HEK293 (cell line): ENCODE results near the gene GPT2.

Source experiments
- CTCF ChIA-PET: fragments of 350-600 bp; formaldehyde crosslinking; extraction: SDS; loops from one replicate; lab custom pipeline; 2021; ENCODE audit warnings: antibody characterized with exemption; lab: Yijun Ruan, JAX
- POLR2A ChIA-PET: fragments of 300-600 bp; formaldehyde crosslinking; extraction: SDS; loops from one replicate; lab custom pipeline; 2020; ENCODE audit warnings: antibody characterized with exemption, inconsistent platforms; lab: Yijun Ruan, JAX
- H3K27ac ChIP-seq: fragments of 200-500 bp; sonication (Bioruptor generic); 2 replicates; pipeline ENCODE4 v1.5.1; 2014; ENCODE audit warnings: low read depth, low read length, control low read depth, inconsistent platforms; ENCODE audit errors: extremely low read depth
- H3K36me3 ChIP-seq, 2 experiments: fragments of 200-500 bp in 1 of 2; sonication (Bioruptor generic) in 1 of 2; 1 replicate in 1 of 2; 2 replicates in 1 of 2; pipeline ENCODE4 v1.5.1; 2014 to 2017; ENCODE audit warnings: inconsistent platforms in 2 of 2, low read length in 2 of 2; ENCODE audit not compliant: control insufficient read depth in 2 of 2, insufficient read depth in 1 of 2
- H3K4me1 ChIP-seq: fragments of 200-500 bp; sonication (Bioruptor generic); 2 replicates; pipeline ENCODE4 v1.5.1; 2014; ENCODE audit warnings: mild to moderate bottlenecking, low read length, inconsistent platforms; ENCODE audit not compliant: control insufficient read depth, insufficient read depth
- H3K4me3 ChIP-seq: 2 replicates; pipeline ENCODE4 v1.5.1; 2011; ENCODE audit warnings: low read depth, mild to moderate bottlenecking, control low read depth, low read length, moderate library complexity
- H3K9me3 ChIP-seq: fragments of 200-500 bp; sonication (Bioruptor generic); 2 replicates; pipeline ENCODE4 v1.5.1; 2014; ENCODE audit warnings: low read depth, low read length, inconsistent platforms; ENCODE audit not compliant: control insufficient read depth, insufficient read depth
- EGR2 ChIP-seq: fragments of 450-650 bp; formaldehyde crosslinking; IDR thresholded peaks from 2 replicates; pipeline ENCODE4 v1.5.1; 2016; ENCODE audit warnings: low read depth, missing biosample characterization, missing genetic modification characterization
- GLIS1 ChIP-seq: fragments of 450-650 bp; formaldehyde crosslinking; IDR thresholded peaks from 2 replicates; pipeline ENCODE4 v1.5.1; 2016; ENCODE audit warnings: missing biosample characterization, missing genetic modification characterization
- KLF8 ChIP-seq: fragments of 450-650 bp; formaldehyde crosslinking; IDR thresholded peaks from 2 replicates; pipeline ENCODE4 v1.5.1; 2016; ENCODE audit warnings: missing biosample characterization, missing genetic modification characterization
- OVOL3 ChIP-seq: fragments of 450-650 bp; formaldehyde crosslinking; IDR thresholded peaks from 2 replicates; pipeline ENCODE4 v1.5.1; 2016; ENCODE audit warnings: missing biosample characterization, missing genetic modification characterization
- PATZ1 ChIP-seq: fragments of 450-650 bp; formaldehyde crosslinking; IDR thresholded peaks from 2 replicates; pipeline ENCODE4 v1.5.1; 2016; ENCODE audit warnings: missing biosample characterization, missing genetic modification characterization
- SCRT2 ChIP-seq: fragments of 450-650 bp; formaldehyde crosslinking; IDR thresholded peaks from 2 replicates; pipeline ENCODE4 v1.5.1; 2016; ENCODE audit warnings: missing biosample characterization, missing genetic modification characterization
- ZBTB11 ChIP-seq: fragments of 450-650 bp; formaldehyde crosslinking; conservative IDR thresholded peaks from 2 replicates; pipeline ENCODE4 v1.5.1; 2016; ENCODE audit warnings: low read depth, missing biosample characterization, missing genetic modification characterization
- ZBTB17 ChIP-seq: fragments of 450-650 bp; formaldehyde crosslinking; IDR thresholded peaks from 2 replicates; pipeline ENCODE4 v1.5.1; 2016; ENCODE audit warnings: missing biosample characterization, missing genetic modification characterization
- ZBTB20 ChIP-seq: fragments of 450-650 bp; formaldehyde crosslinking; IDR thresholded peaks from 2 replicates; pipeline ENCODE4 v1.5.1; 2016; ENCODE audit warnings: missing biosample characterization, missing genetic modification characterization
- ZBTB44 ChIP-seq: fragments of 450-650 bp; IDR thresholded peaks from 2 replicates; pipeline ENCODE4 v1.5.1; 2018; ENCODE audit warnings: missing biosample characterization, mild to moderate bottlenecking, missing genetic modification characterization
- ZBTB49 ChIP-seq: fragments of 450-650 bp; formaldehyde crosslinking; IDR thresholded peaks from 2 replicates; pipeline ENCODE4 v1.5.1; 2016; ENCODE audit warnings: missing biosample characterization, missing genetic modification characterization, low read depth
- ZFP37 ChIP-seq: fragments of 450-650 bp; formaldehyde crosslinking; IDR thresholded peaks from 2 replicates; pipeline ENCODE4 v1.5.1; 2016; ENCODE audit warnings: missing biosample characterization, missing genetic modification characterization
- ZNF121 ChIP-seq: fragments of 450-650 bp; formaldehyde crosslinking; IDR thresholded peaks from 2 replicates; pipeline ENCODE4 v1.5.1; 2016; ENCODE audit warnings: missing biosample characterization, missing genetic modification characterization
- ZNF133 ChIP-seq: fragments of 450-650 bp; formaldehyde crosslinking; IDR thresholded peaks from 2 replicates; pipeline ENCODE4 v1.5.1; 2016; ENCODE audit warnings: missing biosample characterization, missing genetic modification characterization
- ZNF146 ChIP-seq: fragments of 450-650 bp; formaldehyde crosslinking; IDR thresholded peaks from 2 replicates; pipeline ENCODE4 v1.5.1; 2016; ENCODE audit warnings: missing biosample characterization, missing genetic modification characterization
- ZNF184 ChIP-seq: fragments of 450-650 bp; IDR thresholded peaks from 2 replicates; pipeline ENCODE4 v1.5.1; 2018; ENCODE audit warnings: missing biosample characterization, mild to moderate bottlenecking, missing genetic modification characterization
- ZNF19 ChIP-seq: fragments of 450-650 bp; formaldehyde crosslinking; IDR thresholded peaks from 2 replicates; pipeline ENCODE4; 2016; ENCODE audit warnings: missing biosample characterization, missing genetic modification characterization, low read depth
- ZNF341 ChIP-seq: fragments of 450-650 bp; formaldehyde crosslinking; IDR thresholded peaks from 2 replicates; pipeline ENCODE4; 2016; ENCODE audit warnings: low read depth, missing biosample characterization, missing genetic modification characterization
- ZNF354C ChIP-seq: fragments of 450-650 bp; formaldehyde crosslinking; IDR thresholded peaks from 2 replicates; pipeline ENCODE4 v1.5.1; 2016; ENCODE audit warnings: missing biosample characterization, missing genetic modification characterization, low read depth, borderline replicate concordance
- ZNF501 ChIP-seq: fragments of 450-650 bp; formaldehyde crosslinking; IDR thresholded peaks from 2 replicates; pipeline ENCODE4 v1.5.1; 2016; ENCODE audit warnings: missing biosample characterization, missing genetic modification characterization
- ZNF670 ChIP-seq: fragments of 450-650 bp; formaldehyde crosslinking; IDR thresholded peaks from 2 replicates; pipeline ENCODE4 v1.5.1; 2016; ENCODE audit warnings: missing biosample characterization, missing genetic modification characterization, low read depth
- ZNF768 ChIP-seq: fragments of 450-650 bp; formaldehyde crosslinking; IDR thresholded peaks from 2 replicates; pipeline ENCODE4 v1.5.1; 2018; ENCODE audit warnings: missing biosample characterization, mild to moderate bottlenecking, missing genetic modification characterization
- ZNF830 ChIP-seq: fragments of 450-650 bp; IDR thresholded peaks from 2 replicates; pipeline ENCODE4 v1.5.0; 2018; ENCODE audit warnings: missing biosample characterization, missing genetic modification characterization, low read depth, mild to moderate bottlenecking, moderate library complexity
- ZNF837 ChIP-seq: fragments of 450-650 bp; formaldehyde crosslinking; IDR thresholded peaks from 2 replicates; pipeline ENCODE4 v1.5.1; 2016; ENCODE audit warnings: missing biosample characterization, missing genetic modification characterization
- ZXDB ChIP-seq: fragments of 450-650 bp; formaldehyde crosslinking; IDR thresholded peaks from 2 replicates; pipeline ENCODE4 v1.5.1; 2016; ENCODE audit warnings: missing biosample characterization, missing genetic modification characterization

GPT2 gene

GRCh38 chr16:46971271-46971670, 87.1 kb downstream of the GPT2 start:
- Histone ChIP-seq H3K9me3 (no peaks in the 10 kb centered on the region), H3K4me3 (no peak overlapping the region), H3K36me3 (peaks cover 39 to 47% of the 10 kb centered on the region in 2 experiments), H3K27ac (no peak overlapping the region), H3K4me1 (peaks cover 4% of the 10 kb centered on the region; the same call in 1 of the 2 replicates)
- POLR2A ChIA-PET: interaction anchor here (0.7 to 0.8 kb wide), 3 partner anchors 8 to 814 kb away, joined by 3 to 6 read pairs (median 4); no protein-coding TSS in a partner anchor
- CTCF ChIA-PET: interaction anchor here (0.6 to 1.8 kb wide), 6 partner anchors 18 to 824 kb away, joined by 3 to 8 read pairs (median 4); no protein-coding TSS in a partner anchor
- TF ChIP-seq ZBTB44 (tag by site-specific recombination): no peak
- no peak for TF ChIP-seq ZNF146

GRCh38 chr16:46972429-46973206, 88.5 kb downstream of the GPT2 start:
- H3K4me3 ChIP-seq: peak overlapping the region; percentile 98
- ChIA-PET CTCF (interaction anchor here (0.6 to 2.2 kb wide), 7 partner anchors 24 to 1637 kb away, joined by 3 to 10 read pairs (median 4); partner anchors contain the start of genes N4BP1 and NETO2), POLR2A (interaction anchor here (1.1 to 1.6 kb wide), 2 partner anchors 11 to 65 kb away, joined by 3 to 4 read pairs; no protein-coding TSS in a partner anchor)
- peak overlapping the region; percentile 89 for H3K27ac ChIP-seq
- peaks cover 4% of the 10 kb centered on the region; the same call in 1 of the 2 replicates for H3K4me1 ChIP-seq
- peaks cover 31 to 34% of the 10 kb centered on the region in 2 experiments for H3K36me3 ChIP-seq
- H3K9me3 ChIP-seq: no peaks in the 10 kb centered on the region
- TF ChIP-seq GLIS1 (tag by site-specific recombination) (peak; percentile 77), ZBTB20 (tag by site-specific recombination) (peak; percentile 69), SCRT2 (tag by site-specific recombination) (no peak), ZNF133 (tag by site-specific recombination) (no peak), ZNF768 (tag by site-specific recombination) (no peak), OVOL3 (tag by site-specific recombination) (no peak), ZNF121 (tag by site-specific recombination) (no peak), ZNF830 (no peak), ZBTB49 (tag by site-specific recombination) (no peak), ZBTB17 (tag by site-specific recombination) (0 out of 2 replicates have a peak, but pooled peaks have one; percentile 17), EGR2 (peak; percentile 47), ZNF837 (tag by site-specific recombination) (no peak), ZNF354C (tag by site-specific recombination) (no peak), ZNF341 (tag by site-specific recombination) (peak; percentile 26; the same call in 1 of the 2 replicates), PATZ1 (tag by site-specific recombination) (peak; percentile 34), ZXDB (tag by site-specific recombination) (no peak; the same call in 1 of the 2 replicates), ZBTB11 (tag by site-specific recombination) (peak; percentile 53; the same call in 1 of the 2 replicates), ZNF501 (tag by site-specific recombination) (no peak), ZNF19 (no peak), ZFP37 (tag by site-specific recombination) (no peak), ZNF184 (tag by site-specific recombination) (no peak), ZNF670 (tag by site-specific recombination) (no peak), KLF8 (tag by site-specific recombination) (no peak)
